SJCRH30 (cell line): ENCODE measurements around the gene SENP1. TPM values are rescaled to one million over a fixed set of nuclear protein-coding genes. Genes with fewer than 3 reads are reported as not detected.
A peak's percentile ranks its signal among the peaks of the same experiment; 100 is the strongest.

Experiments
- DNase-seq, 2 experiments: peaks; one replicate each; pipeline ENCODE4 v3.0.0-alpha.2; 2015 to 2020
- H3K27ac ChIP-seq: fragments of 250-450 bp; sonication (Bioruptor Pico); 2 replicates; pipeline ENCODE4 v1.5.1; 2020; ENCODE audit warnings: mild to moderate bottlenecking, moderate library complexity
- H3K27me3 ChIP-seq: fragments of 250-450 bp; sonication (Bioruptor Pico); 2 replicates; pipeline ENCODE4 v1.5.1; 2020; ENCODE audit warnings: mild to moderate bottlenecking, moderate library complexity
- H3K36me3 ChIP-seq: fragments of 250-450 bp; sonication (Bioruptor Pico); 2 replicates; pipeline ENCODE4 v1.5.1; 2020; ENCODE audit warnings: mild to moderate bottlenecking, moderate library complexity
- H3K4me1 ChIP-seq: fragments of 250-450 bp; sonication (Bioruptor Pico); 2 replicates; pipeline ENCODE4 v1.5.1; 2020; ENCODE audit warnings: mild to moderate bottlenecking, moderate library complexity
- H3K4me3 ChIP-seq: fragments of 250-450 bp; sonication (Bioruptor Pico); 2 replicates; pipeline ENCODE4 v1.5.1; 2020; ENCODE audit warnings: mild to moderate bottlenecking, moderate library complexity
- H3K9me3 ChIP-seq: fragments of 250-450 bp; sonication (Bioruptor Pico); replicated peaks from 2 replicates; pipeline ENCODE4 v1.5.1; 2020; ENCODE audit warnings: mild to moderate bottlenecking, moderate library complexity
- total RNA-seq: library from RNA; depleted of rRNA; stranded (reverse); fragments of >200 nt; shearing (Covaris generic); gene quantifications from 2 replicates; pipeline ENCODE4 v1.2.3, GENCODE V29; 2014

The SENP1 gene
- total RNA-seq, 1 experiment from 2014 or later = 53.6 TPM

GRCh38 chr12:48016373-48017020, 89.4 kb downstream of the SENP1 start:
- no peaks in the 10 kb centered on the region for H3K36me3 ChIP-seq
- no peaks in the 10 kb centered on the region for H3K9me3 ChIP-seq
- H3K27me3 ChIP-seq = no peaks in the 10 kb centered on the region
- no peak overlapping the region for H3K4me3 ChIP-seq
- no peak overlapping the region; the same call in 1 of the 2 replicates for H3K27ac ChIP-seq
- peaks cover 12% of the 10 kb centered on the region for H3K4me1 ChIP-seq
- DNase-seq = no peak

GRCh38 chr12:48015954-48016353, 89.9 kb downstream of the SENP1 start:
- Histone ChIP-seq H3K27ac (no peak overlapping the region), H3K9me3 (no peaks in the 10 kb centered on the region)
- no peak for DNase-seq

GRCh38 chr12:48015129-48015528, 90.8 kb downstream of the SENP1 start:
- no peak overlapping the region for H3K4me3 ChIP-seq
- no peak for DNase-seq
- no peaks in the 10 kb centered on the region for H3K9me3 ChIP-seq
- H3K4me1 ChIP-seq = peaks cover 12% of the 10 kb centered on the region
- H3K36me3 ChIP-seq = no peaks in the 10 kb centered on the region
- H3K27me3 ChIP-seq = no peaks in the 10 kb centered on the region
- no peak overlapping the region for H3K27ac ChIP-seq

More at GRCh38 chr12:48015954-48016353, 89.9 kb downstream of the SENP1 start:
- H3K36me3 ChIP-seq = no peaks in the 10 kb centered on the region
- H3K4me3 ChIP-seq = no peak overlapping the region
- H3K27me3 ChIP-seq = no peaks in the 10 kb centered on the region
- H3K4me1 ChIP-seq = peaks cover 12% of the 10 kb centered on the region

- H3K9me3 ChIP-seq = no peaks in the 10 kb centered on the region
- H3K27ac ChIP-seq = no peak overlapping the region
- no peaks in the 10 kb centered on the region for H3K36me3 ChIP-seq
- no peak for DNase-seq
- peaks cover 12% of the 10 kb centered on the region for H3K4me1 ChIP-seq
- H3K4me3 ChIP-seq = no peak overlapping the region
- no peaks in the 10 kb centered on the region for H3K27me3 ChIP-seq
Observed at GRCh38 chr12:48013287-48013686, 92.6 kb downstream of the SENP1 start.

GRCh38 chr12:48012070-48012469, 93.8 kb downstream of the SENP1 start:
- H3K27me3 ChIP-seq = no peaks in the 10 kb centered on the region
- no peak overlapping the region for H3K27ac ChIP-seq
- peaks cover 8% of the 10 kb centered on the region for H3K4me1 ChIP-seq
- H3K36me3 ChIP-seq = no peaks in the 10 kb centered on the region
- H3K9me3 ChIP-seq = no peaks in the 10 kb centered on the region
- no peak overlapping the region for H3K4me3 ChIP-seq
- no peak for DNase-seq

GRCh38 chr12:48010366-48010970, 95.4 kb downstream of the SENP1 start:
- H3K27ac ChIP-seq = no peak overlapping the region
- no peaks in the 10 kb centered on the region for H3K27me3 ChIP-seq
- DNase-seq = no peak
- H3K4me1 ChIP-seq = no peaks in the 10 kb centered on the region
- H3K4me3 ChIP-seq = no peak overlapping the region
- H3K36me3 ChIP-seq = no peaks in the 10 kb centered on the region
- H3K9me3 ChIP-seq = no peaks in the 10 kb centered on the region

GRCh38 chr12:48009471-48009870, 96.4 kb downstream of the SENP1 start:
- H3K4me1 ChIP-seq = no peaks in the 10 kb centered on the region
- no peaks in the 10 kb centered on the region for H3K9me3 ChIP-seq
- H3K27me3 ChIP-seq = no peaks in the 10 kb centered on the region
- H3K4me3 ChIP-seq = no peak overlapping the region
- no peaks in the 10 kb centered on the region for H3K36me3 ChIP-seq
- DNase-seq = no peak
- no peak overlapping the region for H3K27ac ChIP-seq

GRCh38 chr12:48008950-48009349, 96.9 kb downstream of the SENP1 start:
- no peak overlapping the region for H3K27ac ChIP-seq
- no peak for DNase-seq
- no peak overlapping the region for H3K4me3 ChIP-seq
- no peaks in the 10 kb centered on the region for H3K36me3 ChIP-seq
- no peaks in the 10 kb centered on the region for H3K9me3 ChIP-seq
- H3K4me1 ChIP-seq = no peaks in the 10 kb centered on the region
- H3K27me3 ChIP-seq = no peaks in the 10 kb centered on the region

- no peak overlapping the region for H3K4me3 ChIP-seq
- no peak overlapping the region for H3K27ac ChIP-seq
- H3K9me3 ChIP-seq = no peaks in the 10 kb centered on the region
- DNase-seq = no peak
- H3K4me1 ChIP-seq = no peaks in the 10 kb centered on the region
- no peaks in the 10 kb centered on the region for H3K27me3 ChIP-seq
- no peaks in the 10 kb centered on the region for H3K36me3 ChIP-seq
Observed at GRCh38 chr12:48008349-48008748, 97.5 kb downstream of the SENP1 start.

GRCh38 chr12:48007206-48007605, 98.7 kb downstream of the SENP1 start:
- no peaks in the 10 kb centered on the region for H3K27me3 ChIP-seq
- DNase-seq = no peak
- H3K4me3 ChIP-seq = no peak overlapping the region

GRCh38 chr12:48005750-48006021, 100.2 kb downstream of the SENP1 start:
- no peaks in the 10 kb centered on the region for H3K9me3 ChIP-seq
- no peak for DNase-seq
- H3K27me3 ChIP-seq = no peaks in the 10 kb centered on the region
- H3K27ac ChIP-seq = no peak overlapping the region
- H3K36me3 ChIP-seq = no peaks in the 10 kb centered on the region
- H3K4me3 ChIP-seq = no peak overlapping the region
- no peaks in the 10 kb centered on the region for H3K4me1 ChIP-seq

More at GRCh38 chr12:48007206-48007605, 98.7 kb downstream of the SENP1 start:
- Histone ChIP-seq H3K9me3 (no peaks in the 10 kb centered on the region), H3K4me1 (no peaks in the 10 kb centered on the region), H3K27ac (no peak overlapping the region), H3K36me3 (no peaks in the 10 kb centered on the region)

GRCh38 chr12:48005001-48005749, 100.7 kb downstream of the SENP1 start:
- DNase-seq = no peak
- no peaks in the 10 kb centered on the region for H3K27me3 ChIP-seq
- H3K4me3 ChIP-seq = peak overlapping the region; percentile 61
- H3K9me3 ChIP-seq = no peaks in the 10 kb centered on the region
- no peaks in the 10 kb centered on the region for H3K36me3 ChIP-seq
- no peaks in the 10 kb centered on the region for H3K4me1 ChIP-seq
- peak overlapping the region; percentile 17 for H3K27ac ChIP-seq

GRCh38 chr12:48004053-48004941, 101.6 kb downstream of the SENP1 start, which contains the start of gene COL2A1:
Gene COL2A1, minus strand, starts transcription at chr12:48004476. Its CDS starts 155 bp downstream, at chr12:48004321.
- no peaks in the 10 kb centered on the region for H3K4me1 ChIP-seq
- H3K27ac ChIP-seq = peak within 1 kb of the TSS; percentile 17
- H3K9me3 ChIP-seq = no peaks in the 10 kb centered on the region
- no peaks in the 10 kb centered on the region for H3K27me3 ChIP-seq
- H3K36me3 ChIP-seq = no peaks in the 10 kb centered on the region
- H3K4me3 ChIP-seq = peak within 1 kb of the TSS; percentile 61
- peak; percentile 88 to 89 for DNase-seq

GRCh38 chr12:48003226-48004052, 102.4 kb downstream of the SENP1 start:
- H3K4me3 ChIP-seq = peak overlapping the region; percentile 61
- H3K27me3 ChIP-seq = no peaks in the 10 kb centered on the region
- H3K36me3 ChIP-seq = no peaks in the 10 kb centered on the region
- peak; percentile 58 to 66 for DNase-seq
- no peaks in the 10 kb centered on the region for H3K4me1 ChIP-seq
- no peaks in the 10 kb centered on the region for H3K9me3 ChIP-seq
- peak overlapping the region; percentile 34 for H3K27ac ChIP-seq
